Epithelial cell of proximal tubule (primary cell): ENCODE results near the gene HS6ST2. TPM values are rescaled to one million over a fixed set of nuclear protein-coding genes. Genes with fewer than 3 reads are reported as not detected.

Experiments
- DNase-seq: peaks from one replicate; pipeline ENCODE4 v3.0.0-alpha.2; 2011; ENCODE audit warnings: low read depth
- H3K4me3 ChIP-seq: 2 replicates; pipeline ENCODE4 v1.5.1; 2011; ENCODE audit warnings: low read depth, mild to moderate bottlenecking, low read length
- total RNA-seq: library from RNA; depleted of rRNA; stranded (reverse); fragments of >200 nt; gene quantifications from 2 replicates; pipeline ENCODE4 v1.2.3, GENCODE V29; 2015
- TF ChIP-seq, protein P1 (sequence below): conservative IDR thresholded peaks from 2 replicates; pipeline ENCODE4 v1.5.1; 2012; ENCODE audit warnings: low read depth, mild to moderate bottlenecking, low read length

The HS6ST2 gene
- total RNA-seq, 1 donor from 2014 or later = 9.2 TPM

DNA sequence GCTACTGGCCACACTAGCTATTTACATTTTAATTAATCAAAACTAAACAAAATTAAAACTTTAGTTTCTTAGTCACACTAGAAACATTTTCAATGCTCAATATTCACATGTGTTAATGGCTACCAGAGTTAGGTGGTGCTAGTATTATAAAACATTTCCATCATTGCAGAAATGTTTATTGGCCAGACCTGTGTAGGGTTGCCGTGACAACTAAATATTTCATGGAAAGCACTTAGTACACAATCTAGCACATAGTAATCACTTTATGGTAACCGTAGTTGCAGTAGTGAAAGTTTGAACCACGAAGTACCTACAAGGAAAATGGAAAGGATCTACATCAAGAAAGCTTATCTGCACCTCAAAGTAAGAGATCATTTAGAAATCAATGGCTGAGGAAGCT lies 95.9 kb downstream of the HS6ST2 start:
- no peak for DNase-seq
- no peak overlapping the region for H3K4me3 ChIP-seq
- TF ChIP-seq, protein P1, sequence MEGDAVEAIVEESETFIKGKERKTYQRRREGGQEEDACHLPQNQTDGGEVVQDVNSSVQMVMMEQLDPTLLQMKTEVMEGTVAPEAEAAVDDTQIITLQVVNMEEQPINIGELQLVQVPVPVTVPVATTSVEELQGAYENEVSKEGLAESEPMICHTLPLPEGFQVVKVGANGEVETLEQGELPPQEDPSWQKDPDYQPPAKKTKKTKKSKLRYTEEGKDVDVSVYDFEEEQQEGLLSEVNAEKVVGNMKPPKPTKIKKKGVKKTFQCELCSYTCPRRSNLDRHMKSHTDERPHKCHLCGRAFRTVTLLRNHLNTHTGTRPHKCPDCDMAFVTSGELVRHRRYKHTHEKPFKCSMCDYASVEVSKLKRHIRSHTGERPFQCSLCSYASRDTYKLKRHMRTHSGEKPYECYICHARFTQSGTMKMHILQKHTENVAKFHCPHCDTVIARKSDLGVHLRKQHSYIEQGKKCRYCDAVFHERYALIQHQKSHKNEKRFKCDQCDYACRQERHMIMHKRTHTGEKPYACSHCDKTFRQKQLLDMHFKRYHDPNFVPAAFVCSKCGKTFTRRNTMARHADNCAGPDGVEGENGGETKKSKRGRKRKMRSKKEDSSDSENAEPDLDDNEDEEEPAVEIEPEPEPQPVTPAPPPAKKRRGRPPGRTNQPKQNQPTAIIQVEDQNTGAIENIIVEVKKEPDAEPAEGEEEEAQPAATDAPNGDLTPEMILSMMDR = no peak

DNA sequence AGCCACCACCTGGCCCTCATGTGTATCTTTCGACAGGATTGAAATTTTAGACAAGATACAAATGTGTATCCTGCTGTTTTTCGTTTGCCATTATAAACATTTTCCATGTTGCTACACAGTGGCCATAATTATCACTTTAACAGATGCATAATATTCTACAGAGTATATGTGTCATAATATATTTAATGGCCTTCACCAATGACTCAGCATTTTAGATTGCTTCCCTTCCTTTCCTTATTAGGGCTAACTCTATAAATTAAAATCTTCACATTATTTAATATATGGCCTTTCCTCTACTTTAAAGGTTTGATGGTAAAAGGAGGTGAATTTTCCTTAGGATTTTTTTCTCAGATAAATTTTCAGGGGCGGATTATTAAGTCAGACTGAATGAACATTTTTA lies 97.4 kb downstream of the HS6ST2 start:
- TF ChIP-seq, protein P1 = no peak
- DNase-seq = no peak
- no peak overlapping the region for H3K4me3 ChIP-seq

DNA sequence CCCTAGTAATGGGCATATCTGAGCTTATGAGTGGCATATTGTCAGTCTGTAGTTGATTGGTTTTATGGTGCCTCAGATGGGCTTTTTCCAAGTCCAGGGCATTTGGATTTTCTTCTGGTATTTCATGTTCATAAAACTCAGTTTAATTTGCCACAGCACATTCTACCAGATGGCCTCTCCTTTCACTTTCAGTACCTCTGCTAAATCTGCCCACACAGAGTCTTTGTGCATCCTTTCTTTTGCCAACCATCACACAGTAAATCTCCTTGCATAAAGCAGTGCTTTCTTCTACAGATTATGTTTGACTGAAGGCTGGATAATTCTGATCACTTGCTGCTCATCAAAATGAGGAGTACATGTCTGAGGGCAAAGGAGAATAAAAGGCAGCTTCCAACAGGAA lies 98.2 kb downstream of the HS6ST2 start:
- TF ChIP-seq, protein P1 = no peak
- no peak for DNase-seq

DNA sequence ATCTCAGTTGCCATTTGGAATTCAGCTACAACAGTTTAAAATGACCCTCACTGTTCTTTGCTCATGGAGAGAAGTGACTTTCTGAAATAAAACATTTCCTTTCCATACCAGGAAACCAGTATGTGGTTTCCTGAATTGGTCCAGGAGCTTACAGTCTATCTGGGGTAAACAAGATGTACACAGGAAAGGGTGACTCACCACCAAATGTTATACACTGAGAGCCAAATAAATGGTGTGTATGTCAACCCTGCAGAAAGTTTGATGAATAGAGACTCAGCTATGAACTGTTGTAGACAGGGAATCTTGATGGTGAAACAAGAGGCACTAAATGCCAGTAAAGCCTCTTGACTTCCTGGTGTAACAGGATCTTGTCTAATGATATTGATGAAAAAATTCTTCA lies 100.4 kb downstream of the HS6ST2 start:
- TF ChIP-seq, protein P1 = no peak
- no peak overlapping the region for H3K4me3 ChIP-seq
- DNase-seq = no peak

More for the DNA sequence above, 98.2 kb downstream of the HS6ST2 start:
- no peak overlapping the region for H3K4me3 ChIP-seq

DNA sequence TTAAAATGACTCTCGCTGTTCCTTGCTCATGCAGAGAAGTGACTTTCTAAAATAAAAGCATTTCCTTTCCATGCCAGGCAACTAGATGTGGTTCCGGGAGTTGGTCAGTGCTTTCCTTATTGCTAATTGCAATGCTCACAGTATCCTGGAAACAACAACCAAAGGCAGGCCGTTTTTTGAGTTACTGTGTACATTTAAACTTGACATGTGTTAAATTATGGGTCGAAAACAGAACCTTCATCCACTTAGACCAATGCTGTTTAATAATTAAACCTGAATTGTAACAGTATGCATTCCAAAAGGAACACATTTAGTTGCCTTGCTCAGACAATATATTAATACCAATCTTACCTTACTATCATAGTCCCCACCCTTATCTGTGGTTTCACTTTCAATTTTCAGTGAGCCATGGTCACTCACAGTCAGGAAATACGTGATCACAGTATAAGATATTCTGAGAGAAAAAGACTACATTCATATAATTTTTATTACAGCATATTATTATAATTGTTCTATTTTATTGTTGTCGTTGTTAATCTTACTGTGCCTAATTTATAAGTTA lies 102.6 kb downstream of the HS6ST2 start:
- TF ChIP-seq, protein P1 = no peak
- no peak overlapping the region for H3K4me3 ChIP-seq
- DNase-seq = no peak

DNA sequence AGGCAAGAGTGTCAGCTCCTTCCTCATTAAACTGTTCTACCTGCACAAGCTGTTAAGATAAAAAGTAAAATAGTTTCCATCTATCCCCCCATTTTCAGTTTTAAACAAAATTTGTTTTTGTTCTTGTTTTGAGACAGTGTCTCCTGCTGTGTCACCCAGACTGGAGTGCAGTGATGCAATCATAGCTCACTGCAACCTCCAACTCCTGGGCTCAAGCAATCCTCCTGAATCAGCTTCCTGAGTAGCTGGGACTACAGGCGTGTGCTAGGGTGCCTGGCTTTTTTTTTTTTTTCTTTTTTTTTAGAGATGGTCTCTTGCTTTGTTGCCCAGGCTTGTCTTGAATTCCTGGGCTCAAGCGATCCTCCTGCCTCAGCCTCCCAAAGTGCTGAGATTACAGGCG lies 105.4 kb downstream of the HS6ST2 start:
- no peak for DNase-seq
- TF ChIP-seq, protein P1 = no peak
- no peak overlapping the region for H3K4me3 ChIP-seq

DNA sequence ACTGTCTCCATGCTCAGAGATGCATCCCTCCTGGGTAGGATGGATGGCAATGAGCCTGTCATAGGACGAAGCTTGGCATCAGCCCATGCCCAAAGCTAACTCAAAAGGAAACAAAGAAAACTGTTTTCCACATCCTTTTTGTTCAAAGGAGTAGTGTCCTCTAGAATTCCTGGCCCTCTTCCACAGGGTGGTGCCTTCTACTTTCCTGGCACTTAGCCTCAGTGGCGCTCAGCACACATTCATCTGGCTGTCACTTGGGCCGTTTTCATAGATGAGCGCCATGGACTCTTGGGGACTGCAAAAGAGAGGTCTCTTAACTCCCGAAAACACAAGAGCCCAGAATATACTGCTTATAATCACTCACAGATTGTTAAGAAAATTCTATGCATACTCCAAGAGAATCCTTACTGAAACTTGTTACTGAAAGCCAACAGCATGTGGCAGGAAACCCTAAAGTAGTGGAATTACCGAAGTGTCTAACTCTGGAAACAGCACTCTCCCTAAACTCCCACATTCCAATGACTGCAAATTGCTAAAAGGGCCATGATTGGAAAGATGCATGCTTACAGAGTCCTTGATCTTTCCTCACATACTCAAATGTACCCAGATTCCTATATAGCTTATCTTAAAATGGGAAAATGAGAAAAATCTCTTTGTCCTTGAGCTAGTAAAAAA lies 110.0 kb downstream of the HS6ST2 start:
- H3K4me3 ChIP-seq = no peak overlapping the region
- no peak for DNase-seq
- TF ChIP-seq, protein P1 = no peak
